C4-2B (cell line): ENCODE measurements around the gene FERMT3.
A peak's percentile ranks its signal among the peaks of the same experiment; 100 is the strongest.

Experiments used
- CTCF ChIP-seq: fragments of 450-650 bp; conservative IDR thresholded peaks from 2 replicates; pipeline ENCODE4 v1.5.1; 2017; ENCODE audit warnings: mild to moderate bottlenecking
- ZFX ChIP-seq: fragments of 450-650 bp; IDR thresholded peaks from 2 replicates; pipeline ENCODE4 v1.6.1; 2017

DNA sequence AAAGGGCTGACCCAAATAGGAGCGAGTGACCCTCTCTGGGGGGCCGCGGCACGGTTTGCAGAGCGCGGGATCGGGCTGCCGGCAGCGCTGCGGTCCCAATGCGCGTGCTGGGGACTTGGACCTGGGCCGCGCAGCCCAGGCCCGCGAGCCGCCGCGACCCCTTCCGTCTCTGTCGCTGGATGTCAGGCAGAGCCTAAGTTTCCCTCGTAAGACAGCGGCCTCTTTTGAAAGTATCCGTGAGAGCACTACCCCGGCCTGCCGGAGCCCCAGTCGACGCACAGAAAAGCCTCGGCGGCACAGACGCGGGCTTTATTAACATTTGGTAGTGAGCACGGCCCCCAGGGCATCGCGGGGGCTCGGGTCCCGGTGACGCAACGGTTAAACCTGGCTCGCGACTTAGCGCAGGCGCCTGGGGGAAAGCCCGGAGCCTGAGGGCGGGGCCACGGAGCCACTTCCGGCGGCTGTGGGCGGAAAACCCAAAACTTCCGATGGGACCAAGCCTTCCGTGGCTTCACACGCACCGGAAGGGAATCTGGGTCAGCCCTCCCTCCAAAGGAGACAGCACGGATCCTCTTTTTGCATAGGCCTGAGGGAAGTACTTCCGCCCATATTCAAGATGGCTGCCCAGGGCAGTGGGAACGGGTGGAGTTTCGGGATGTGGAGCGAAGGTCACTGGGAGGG, 63.2 kb downstream of the FERMT3 start:
- TF ChIP-seq CTCF (no peak), ZFX (0 out of 2 replicates have a peak, but pooled peaks have one; percentile 31)
